ENCODE measurements around the gene ZFX. TPM values are rescaled to one million over a fixed set of nuclear protein-coding genes. Genes with fewer than 3 reads are reported as not detected.

ZFX gene
- total RNA-seq, 1 experiment from 2014 or later: 66.8 TPM

GRCh38 chrX:24225265-24225664, 75.7 kb downstream of the ZFX start:
- Histone ChIP-seq H2AFZ (ENCODE audit: low read length) (no peak overlapping the region), H3K4me1 (ENCODE audit: insufficient read depth, low read length) (no peaks in the 10 kb centered on the region), H2BK20ac (ENCODE audit: low read depth, low read length, poor library complexity, severe bottlenecking) (no peak overlapping the region), H3K9me3 (ENCODE audit: control insufficient read depth, low read depth, low read length) (no peaks in the 10 kb centered on the region), H2BK12ac (ENCODE audit: insufficient read length, low read depth, low read length) (no peak overlapping the region), H3K23me2 (ENCODE audit: insufficient read length, low read depth, low read length, poor library complexity, severe bottlenecking) (no peaks in the 10 kb centered on the region), H2AK5ac (ENCODE audit: insufficient read length, low read length) (no peak overlapping the region), H4K20me1 (ENCODE audit: control insufficient read depth, insufficient read depth, insufficient read length) (no peaks in the 10 kb centered on the region), H3K23ac (ENCODE audit: insufficient read length, low read depth, low read length) (no peak overlapping the region), H4K5ac (ENCODE audit: insufficient read length, low read depth, low read length) (no peak overlapping the region), H2BK5ac (ENCODE audit: insufficient read length, low read length) (no peak overlapping the region), H3T11ph (ENCODE audit: low read length) (no peak overlapping the region), H3K56ac (ENCODE audit: insufficient read length, low read depth, low read length) (no peak overlapping the region), H3K9ac (ENCODE audit: extremely low read depth, insufficient read length, low read length) (no peak overlapping the region), H3K27me3 (ENCODE audit: insufficient read depth, low read length) (no peaks in the 10 kb centered on the region), H3K18ac (ENCODE audit: insufficient read length, low read depth, low read length) (no peak overlapping the region), H3K4me2 (ENCODE audit: insufficient read depth, insufficient read length, low read length) (no peak overlapping the region), H2BK120ac (ENCODE audit: low read depth, low read length, poor library complexity, severe bottlenecking) (no peak overlapping the region), H3K79me2 (ENCODE audit: insufficient read depth, low read length) (no peaks in the 10 kb centered on the region), H4K8ac (replicated peaks; ENCODE audit: insufficient read length, low read depth, low read length) (no peak overlapping the region), H3K27ac (ENCODE audit: insufficient read length, low read depth, low read length) (no peak overlapping the region), H3K4ac (ENCODE audit: low read depth, low read length) (no peak overlapping the region), H3K79me1 (ENCODE audit: insufficient read depth, low read depth, low read length, poor library complexity, severe bottlenecking) (no peaks in the 10 kb centered on the region), H4K91ac (ENCODE audit: insufficient read length, low read depth, low read length) (no peak overlapping the region), H3K14ac (ENCODE audit: insufficient read depth, low read length) (no peak overlapping the region), H2BK15ac (ENCODE audit: low read depth, low read length) (no peak overlapping the region)
- H3K27ac Mint-ChIP-seq: no peak overlapping the region
- H3K4me1 Mint-ChIP-seq: no peaks in the 10 kb centered on the region
- H3K4me3 Mint-ChIP-seq: no peak overlapping the region
- H3K27me3 Mint-ChIP-seq (ENCODE audit: low read depth): no peaks in the 10 kb centered on the region
- DNase-seq: no peak
- H3K36me3 Mint-ChIP-seq (ENCODE audit: insufficient read depth in 1 of 3, low read depth in 3 of 3): peaks cover 2 to 10% (median 4%) of the 10 kb centered on the region in 3 experiments; a peak in 5 of 7 replicates
- H3K9me3 Mint-ChIP-seq: peaks cover 14 to 19% of the 10 kb centered on the region in 2 experiments
- TF ChIP-seq CTCF (conservative IDR thresholded peaks at IDR 0.05): no peak
